NCI-H2196 (cell line): Measurements from ENCODE around the gene NIN.

Experiments
- DNase-seq: peaks from one replicate; lab custom pipeline; 2025; ENCODE audit not compliant: unreplicated experiment; lab: John Stamatoyannopoulos, UW

The NIN gene

GRCh38 chr14:50830932-50831725 is at the start of gene NIN:
Gene NIN (minus strand): TSS chr14:50831162. CDS start chr14:50822056, 9,106 bp downstream.
- peak; percentile 81 for DNase-seq

- DNase-seq: no peak
Observed at GRCh38 chr14:50875359-50876070, 44.6 kb upstream of the NIN start.

GRCh38 chr14:50874757-50875156 is 43.8 kb upstream of the NIN start:
- no peak for DNase-seq

GRCh38 chr14:50871914-50872732 is 41.2 kb upstream of the NIN start, which contains the start of gene ABHD12B:
Gene ABHD12B (plus strand): TSS chr14:50872053. CDS start chr14:50872175, 122 bp downstream.
- no peak for DNase-seq

GRCh38 chr14:50871228-50871627 is 40.3 kb upstream of the NIN start:
- no peak for DNase-seq

GRCh38 chr14:50865391-50866076 is 34.6 kb upstream of the NIN start:
- no peak for DNase-seq

GRCh38 chr14:50864946-50865345 is 34.0 kb upstream of the NIN start:
- no peak for DNase-seq

GRCh38 chr14:50864237-50864636 is 33.3 kb upstream of the NIN start:
- no peak for DNase-seq

- no peak for DNase-seq
Observed at GRCh38 chr14:50862036-50862570, 31.1 kb upstream of the NIN start.

- peak; percentile 80 for DNase-seq
Observed at GRCh38 chr14:50860478-50861086, 29.6 kb upstream of the NIN start.

- DNase-seq: no peak
Observed at GRCh38 chr14:50859296-50859624, 28.3 kb upstream of the NIN start.

- no peak for DNase-seq
Observed at GRCh38 chr14:50856660-50857059, 25.7 kb upstream of the NIN start.

GRCh38 chr14:50855558-50855957 is 24.6 kb upstream of the NIN start:
- no peak for DNase-seq

GRCh38 chr14:50854521-50854920 is 23.6 kb upstream of the NIN start:
- no peak for DNase-seq

- no peak for DNase-seq
Observed at GRCh38 chr14:50853891-50854290, 22.9 kb upstream of the NIN start.

- no peak for DNase-seq
Observed at GRCh38 chr14:50846226-50846880, 15.4 kb upstream of the NIN start.

- DNase-seq: no peak
Observed at GRCh38 chr14:50845166-50845565, 14.2 kb upstream of the NIN start.

GRCh38 chr14:50844391-50844790 is 13.4 kb upstream of the NIN start:
- no peak for DNase-seq

GRCh38 chr14:50839691-50840090 is 8.7 kb upstream of the NIN start:
- no peak for DNase-seq

GRCh38 chr14:50839048-50839447 is 8.1 kb upstream of the NIN start:
- no peak for DNase-seq
